Amygdala (tissue), 56 donors: ENCODE measurements around the gene ZNF491.
A peak's percentile ranks its signal among the peaks of the same experiment; 100 is the strongest.
"Not testable (repeated sequence)": the region's sequence is repeated elsewhere in the genome, so short reads cannot be mapped to it uniquely, and the experiment has no call there.

Source experiments
- DNase-seq, 56 donors: peaks; one replicate each; lab custom pipeline; 2025; lab: John Stamatoyannopoulos, UW

The ZNF491 gene

DNA sequence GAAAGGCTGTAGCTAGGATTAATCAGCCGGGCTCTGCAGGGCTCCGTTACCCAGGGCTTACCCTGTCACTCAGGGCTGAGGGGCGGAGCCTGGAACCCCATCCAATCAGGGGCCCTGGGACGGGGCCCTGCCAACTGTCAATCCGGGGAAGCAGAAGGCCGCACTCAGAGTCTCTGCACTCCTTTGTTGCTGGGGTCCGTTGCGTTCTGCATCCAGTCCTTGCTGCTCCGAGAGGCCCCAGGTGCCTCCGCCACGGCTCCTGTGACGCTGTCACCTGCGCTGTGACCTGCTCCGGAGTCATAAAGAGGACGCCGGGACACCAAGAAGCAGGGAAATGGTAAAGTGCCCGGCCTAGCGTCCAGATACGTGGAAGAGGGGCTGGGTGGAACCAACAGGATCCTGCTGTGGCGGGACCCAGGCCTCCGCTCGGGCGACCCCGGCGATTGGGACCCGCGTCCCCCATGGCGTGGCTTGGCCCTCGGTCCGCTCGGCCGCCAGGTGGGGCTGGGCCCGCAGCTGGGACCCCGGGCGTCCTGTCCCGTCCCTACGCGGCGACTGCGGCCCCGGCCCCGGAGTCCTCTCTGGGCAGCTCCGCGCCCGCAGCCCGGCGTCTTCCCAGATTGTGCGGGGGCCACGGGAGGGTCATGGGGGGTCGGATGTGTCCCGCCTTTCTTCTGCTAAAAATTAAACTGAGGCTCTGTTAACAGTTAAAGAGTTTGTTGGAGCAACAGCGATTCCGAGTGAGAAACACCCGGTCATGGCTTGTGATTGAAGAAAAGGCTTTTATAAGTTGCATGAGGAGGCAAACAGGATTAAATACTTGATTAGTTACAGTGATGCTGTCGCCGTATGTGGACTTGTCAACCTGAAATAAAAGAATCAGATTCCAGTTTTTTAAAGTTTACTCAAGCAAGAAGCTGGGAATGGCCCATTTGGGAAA lies at the start of gene ZNF491:
Gene ZNF491 (plus strand): TSS at position 133 of the 940 bp plus-strand sequence. CDS start 7,431 bp downstream, outside the sequence.
- peak; percentile 41 to 96 (median 87) for DNase-seq

DNA sequence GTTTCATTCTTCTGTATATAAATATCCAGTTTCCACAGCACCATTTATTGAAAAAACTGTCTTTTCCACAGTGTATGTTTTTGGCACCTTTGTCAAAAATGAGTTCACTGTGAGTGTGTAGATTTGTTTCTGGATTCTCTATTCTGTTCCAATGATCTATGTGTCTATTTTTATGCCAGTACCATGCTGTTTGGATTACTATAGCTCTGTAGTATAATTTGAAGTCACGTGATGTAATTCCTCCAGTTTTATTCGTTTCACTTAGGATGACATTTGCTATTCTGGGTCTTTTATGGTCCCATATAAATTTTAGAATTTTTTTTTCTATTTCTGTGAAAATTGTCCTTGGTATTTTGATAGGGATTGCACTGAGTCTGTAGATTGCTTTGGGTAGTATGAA lies 48.6 kb upstream of the ZNF491 start:
- DNase-seq: no peak

DNA sequence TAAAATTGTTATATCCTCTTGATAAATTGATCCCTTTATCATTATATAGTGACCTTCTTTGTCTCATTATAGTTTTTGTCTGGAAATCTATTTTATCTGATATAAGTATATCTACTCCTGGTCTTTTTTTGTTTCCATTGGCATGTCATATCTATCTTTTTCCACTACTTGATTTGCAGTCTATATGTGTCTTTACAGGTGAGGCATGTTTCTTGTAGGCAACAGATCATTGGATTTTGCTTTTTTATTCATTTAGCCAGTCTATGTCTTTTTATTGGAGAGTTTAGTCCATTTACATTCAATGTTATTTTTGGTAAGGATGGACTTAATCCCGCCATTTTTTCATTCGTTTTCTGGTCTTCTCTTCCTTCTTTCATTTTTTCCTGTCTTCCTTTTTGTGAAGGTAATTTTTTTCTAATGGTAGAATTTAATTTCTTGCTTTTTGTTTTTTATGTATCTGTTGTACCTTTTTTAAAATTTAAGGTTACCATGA lies 46.0 kb upstream of the ZNF491 start:
- no peak for DNase-seq

DNA sequence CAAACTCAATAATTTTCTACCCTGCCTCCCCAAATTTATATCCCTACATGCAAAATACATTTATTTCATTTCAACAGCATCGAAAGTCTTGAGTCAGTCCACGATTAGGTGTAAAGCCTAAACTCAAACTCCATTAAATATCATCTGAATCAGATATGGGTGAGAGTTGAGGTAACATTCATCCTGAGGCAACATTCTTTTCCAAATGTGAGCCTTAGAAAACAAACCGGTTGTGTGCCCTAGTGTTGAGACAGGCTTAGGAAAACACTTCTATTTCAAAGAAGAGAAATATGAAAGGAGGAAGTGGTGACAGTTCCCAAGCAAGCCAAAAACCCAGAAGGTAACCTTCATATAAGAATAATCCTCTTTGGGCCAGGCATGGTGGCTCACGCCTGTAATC lies 43.7 kb upstream of the ZNF491 start:
- no peak for DNase-seq

DNA sequence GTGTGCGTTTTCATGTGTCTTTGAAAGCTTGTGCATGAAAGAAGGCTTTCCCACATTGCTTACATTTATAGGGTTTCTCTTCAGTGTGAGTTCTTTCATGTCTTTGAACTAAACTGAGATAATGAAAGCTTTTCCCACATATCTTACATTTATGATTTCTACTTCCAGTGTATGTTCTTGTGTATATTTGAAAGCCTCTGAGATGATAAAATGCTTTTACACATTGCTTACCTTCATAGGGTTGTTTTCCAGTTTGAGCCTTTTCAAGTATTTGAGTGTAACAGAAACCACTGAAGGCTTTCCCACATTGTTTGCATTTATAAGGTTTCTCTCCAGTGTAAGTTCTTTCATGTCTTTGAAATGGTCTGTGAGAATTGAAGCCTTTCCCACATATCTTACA lies 41.4 kb upstream of the ZNF491 start:
- DNase-seq: no peak

DNA sequence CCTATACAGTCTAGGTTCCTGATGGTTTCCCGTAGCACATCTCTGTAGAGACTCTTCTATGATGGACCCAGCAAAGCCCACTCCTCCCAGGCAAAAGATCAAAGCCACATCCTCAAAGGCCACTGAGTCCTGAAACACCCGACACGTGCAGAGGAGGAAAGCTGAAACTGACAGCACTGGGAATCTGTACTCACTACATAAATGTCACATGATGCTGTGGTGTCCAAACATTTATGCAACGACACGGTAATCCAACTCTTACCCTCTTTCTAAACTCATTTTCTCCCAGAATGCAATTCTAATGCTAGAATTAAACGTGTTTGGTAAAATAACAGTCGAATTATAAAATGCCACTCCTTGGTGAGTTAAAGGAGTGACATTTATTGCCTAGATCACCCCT lies 38.5 kb upstream of the ZNF491 start:
- no peak for DNase-seq

DNA sequence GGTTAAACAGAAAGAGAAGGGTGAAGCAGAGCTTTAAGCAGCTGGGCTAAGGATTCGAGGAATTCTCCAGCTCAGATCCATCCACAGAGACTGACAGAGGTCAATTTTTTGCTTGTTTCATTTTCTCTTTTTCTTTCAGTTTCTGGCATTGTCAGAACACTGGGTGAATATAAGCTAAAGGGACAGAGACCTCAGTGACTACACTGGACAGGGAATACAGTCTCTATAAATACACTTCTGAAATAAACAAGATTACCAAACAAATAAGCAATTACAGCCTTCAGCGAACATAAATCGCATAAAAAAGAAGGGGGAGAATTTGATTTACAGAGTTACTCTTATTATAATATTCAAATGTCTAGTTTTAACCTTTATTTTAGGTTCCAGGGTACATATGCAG lies 35.2 kb upstream of the ZNF491 start:
- no peak for DNase-seq

DNA sequence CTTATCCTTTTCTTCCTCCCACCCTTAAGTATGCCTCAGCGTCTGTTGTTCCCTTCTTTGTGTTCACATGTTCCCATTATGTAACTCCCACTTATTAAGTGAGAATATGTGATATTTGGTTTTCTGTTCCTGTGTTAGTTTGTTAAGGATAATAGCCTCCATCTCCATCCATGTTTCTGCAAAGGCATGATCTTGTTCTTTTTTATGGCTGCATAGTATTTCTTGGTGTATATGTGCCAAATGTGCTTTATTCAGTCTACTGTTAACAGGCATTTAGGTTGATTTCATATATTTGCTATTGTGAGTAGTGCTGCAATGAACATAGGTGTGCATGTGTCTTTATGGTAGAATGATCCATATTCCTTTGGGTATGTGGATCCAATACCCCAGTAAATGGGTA lies 34.7 kb upstream of the ZNF491 start:
- DNase-seq: no peak

DNA sequence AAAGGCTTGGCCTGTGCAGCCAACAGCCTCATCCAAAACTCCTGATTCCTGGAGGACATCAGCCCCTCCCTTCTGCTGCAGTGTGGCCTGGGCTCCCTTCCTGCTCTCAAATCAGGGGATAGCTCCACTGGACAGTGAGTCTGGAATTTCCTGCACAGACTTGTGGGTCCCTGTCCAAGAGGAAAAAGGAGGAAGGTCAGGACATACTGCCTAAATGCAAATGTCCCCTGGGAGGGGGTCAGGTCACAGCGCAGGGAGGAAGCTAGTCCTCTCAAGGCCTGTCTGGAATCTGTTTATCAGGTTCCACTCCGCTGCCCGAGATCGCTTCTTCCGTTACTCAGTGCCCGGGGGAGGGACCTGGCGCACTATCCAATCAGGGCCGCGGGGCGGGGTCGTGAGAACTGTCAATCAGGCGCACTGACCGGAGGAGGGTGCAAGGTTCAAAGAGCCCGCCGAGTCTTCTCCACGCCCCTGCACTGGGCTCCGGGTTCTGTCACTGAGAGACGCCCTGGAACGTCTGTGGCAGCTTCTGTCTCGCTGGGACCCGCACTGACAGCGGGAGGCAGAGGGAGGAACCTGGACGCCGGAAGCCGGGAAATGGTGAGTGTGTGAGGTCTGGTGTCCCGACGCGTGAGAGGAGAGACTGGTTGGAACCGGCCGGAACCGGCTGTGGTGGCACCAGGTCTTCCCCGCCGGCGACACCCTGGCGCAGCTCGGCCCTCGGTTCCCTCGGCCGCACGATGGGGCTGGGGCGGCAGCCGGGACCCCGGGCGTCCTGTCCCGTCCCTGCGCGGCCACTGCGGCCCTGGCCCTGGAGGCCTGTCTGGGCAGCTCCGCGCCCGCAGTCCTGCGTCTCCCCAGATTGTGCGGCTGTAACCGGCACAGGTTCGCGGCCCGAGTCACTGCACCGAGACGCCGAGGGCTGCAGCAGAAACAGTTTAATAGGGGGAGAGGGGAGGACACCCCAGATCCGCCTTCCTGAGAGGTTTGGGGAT lies 31.4 kb upstream of the ZNF491 start, which contains the start of gene ZNF441:
Gene ZNF441 (plus strand): TSS at position 404 of the 995 bp plus-strand sequence. CDS start 194 bp downstream, at position 598.
- peak; percentile 79 to 99 (median 94) for DNase-seq

DNA sequence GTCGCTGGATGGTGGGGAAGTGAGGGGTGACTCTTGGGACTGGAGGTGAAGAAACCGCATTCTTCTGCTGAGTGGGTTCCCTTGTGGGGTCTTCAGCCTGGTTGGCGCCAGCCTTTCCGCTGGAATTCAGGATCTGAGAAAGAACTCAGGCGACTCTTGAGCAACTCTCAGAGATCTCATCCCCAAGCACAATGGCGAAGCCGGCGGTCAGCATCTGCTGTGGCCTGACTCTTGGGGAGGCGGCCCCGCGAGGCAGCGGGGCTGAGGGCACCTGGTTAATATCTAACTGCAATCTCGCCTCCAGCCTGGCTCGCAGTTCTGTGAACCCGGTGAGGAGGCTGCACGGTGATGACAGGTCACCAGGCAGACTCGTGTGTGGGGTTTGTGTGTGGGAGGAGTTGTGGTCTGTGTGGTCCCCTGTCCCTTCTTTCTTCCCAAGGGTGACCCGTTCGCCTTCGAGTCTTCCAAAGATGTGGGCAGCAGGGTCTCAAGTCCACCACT lies 30.6 kb upstream of the ZNF491 start:
- peak in 18 of 56 donors; percentile 5 to 30 (median 12) for DNase-seq

DNA sequence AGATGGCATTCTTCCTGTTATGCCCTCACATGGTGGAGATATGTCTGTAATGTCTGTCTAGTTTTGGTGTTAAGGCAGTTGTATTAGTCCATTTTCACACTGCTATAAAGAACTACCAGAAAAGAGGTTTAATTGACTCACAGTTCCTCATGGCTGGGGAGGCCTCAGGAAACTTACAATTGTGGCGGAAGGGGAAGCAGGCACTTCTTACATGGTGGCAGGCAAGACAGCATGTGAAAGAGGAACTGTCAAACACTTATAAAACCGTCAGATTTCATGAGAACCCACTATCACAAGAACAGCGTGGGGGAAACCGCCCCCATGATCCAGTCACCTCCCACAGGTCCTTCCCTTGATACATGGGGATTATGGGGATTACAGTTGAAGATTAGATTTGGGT lies 28.3 kb upstream of the ZNF491 start:
- DNase-seq: no peak

DNA sequence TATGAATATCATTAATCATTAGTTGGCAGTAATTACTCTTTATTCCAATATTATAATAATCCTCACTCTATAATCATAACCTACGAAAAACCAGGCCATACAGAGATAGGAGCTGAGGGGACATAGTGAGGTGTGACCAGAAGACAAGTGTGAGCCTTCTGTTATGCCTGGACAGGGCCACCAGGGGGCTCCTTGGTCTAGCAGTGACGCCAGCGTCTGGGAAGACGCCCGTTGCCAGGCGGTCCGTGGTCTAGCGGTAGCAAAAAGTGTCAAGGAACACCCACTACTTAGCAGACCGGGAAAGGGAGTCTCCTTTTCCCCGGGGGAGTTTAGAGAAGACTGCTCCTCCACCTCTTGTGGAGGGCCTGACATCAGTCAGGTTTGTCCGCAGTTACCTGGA lies 26.8 kb upstream of the ZNF491 start:
- DNase-seq: peak in 1 of 56 donors; percentile 0

DNA sequence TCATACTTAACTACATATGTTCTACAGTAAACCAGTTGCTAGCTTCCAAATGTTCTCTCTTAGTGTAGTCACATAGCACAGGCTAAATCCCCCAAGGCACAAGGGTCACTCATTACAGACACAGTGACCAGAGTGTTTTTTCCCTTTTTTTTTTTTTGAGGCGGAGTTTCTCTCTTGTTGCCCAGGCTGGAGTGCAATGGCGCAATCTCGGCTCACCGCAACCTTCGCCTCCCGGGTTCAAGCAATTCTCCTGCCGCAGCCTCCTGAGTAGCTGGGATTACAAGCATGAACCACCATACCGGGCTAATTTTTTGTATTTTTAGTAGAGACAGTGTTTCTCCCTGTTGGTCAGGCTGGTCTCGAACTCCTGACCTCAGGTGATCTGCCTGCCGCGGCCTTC lies 21.7 kb upstream of the ZNF491 start:
- DNase-seq: not testable (repeated sequence)

DNA sequence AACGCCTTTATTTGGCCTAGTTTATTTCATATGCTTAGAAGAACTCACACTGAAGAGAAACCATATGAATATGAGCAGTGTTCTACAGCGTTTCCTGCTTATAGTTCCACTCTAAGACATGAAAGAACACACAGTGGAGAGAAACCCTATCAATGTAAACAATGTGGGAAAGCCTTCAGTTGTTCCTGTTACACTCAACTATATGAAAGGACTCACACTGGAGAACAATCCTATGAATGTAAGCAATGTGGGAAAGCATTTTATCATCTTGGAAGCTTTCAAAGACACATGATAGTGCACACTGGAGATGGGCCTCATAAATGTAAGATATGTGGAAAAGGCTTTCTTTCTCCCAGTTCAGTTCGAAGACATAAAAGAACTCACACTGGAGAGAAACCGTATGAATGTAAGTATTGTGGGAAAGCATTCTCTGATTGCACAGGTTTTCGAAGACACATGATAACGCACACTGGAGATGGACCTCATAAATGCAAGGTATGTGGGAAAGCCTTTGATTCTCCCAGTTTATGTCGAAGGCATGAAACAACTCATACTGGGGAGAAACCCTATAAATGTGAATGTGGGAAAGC lies 17.8 kb upstream of the ZNF491 start:
- no peak for DNase-seq

DNA sequence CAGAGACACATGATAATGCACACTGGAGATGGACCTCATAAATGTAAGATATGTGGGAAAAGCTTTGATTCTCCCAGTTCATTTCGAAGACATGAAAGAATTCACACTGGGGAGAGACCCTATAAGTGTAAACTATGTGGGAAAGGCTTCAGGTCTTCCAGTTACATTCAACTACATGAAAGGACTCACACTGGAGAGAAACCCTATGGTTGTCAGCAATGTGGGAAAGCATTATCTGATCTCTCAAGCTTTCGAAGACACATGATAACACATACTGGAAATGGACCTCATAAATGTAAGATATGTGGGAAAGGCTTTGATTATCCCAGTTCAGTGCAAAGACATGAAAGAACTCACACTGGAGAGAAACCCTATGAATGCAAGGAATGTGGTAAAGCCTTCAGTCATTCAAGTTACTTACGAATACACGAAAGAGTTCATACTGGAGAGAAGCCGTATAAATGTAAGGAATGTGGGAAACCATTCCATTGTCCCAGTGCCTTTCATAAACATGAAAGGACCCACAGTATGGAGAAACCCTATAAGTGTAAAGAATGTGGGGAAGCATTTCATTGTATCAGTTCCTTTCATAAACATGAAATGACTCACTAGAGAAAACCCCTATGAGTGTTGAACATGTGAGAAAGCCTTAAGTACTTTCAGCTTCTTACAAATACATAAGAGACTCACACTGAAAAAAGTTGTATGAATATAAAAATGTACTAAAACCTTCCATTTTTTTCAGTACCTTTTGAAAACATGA lies 16.8 kb upstream of the ZNF491 start:
- no peak for DNase-seq

DNA sequence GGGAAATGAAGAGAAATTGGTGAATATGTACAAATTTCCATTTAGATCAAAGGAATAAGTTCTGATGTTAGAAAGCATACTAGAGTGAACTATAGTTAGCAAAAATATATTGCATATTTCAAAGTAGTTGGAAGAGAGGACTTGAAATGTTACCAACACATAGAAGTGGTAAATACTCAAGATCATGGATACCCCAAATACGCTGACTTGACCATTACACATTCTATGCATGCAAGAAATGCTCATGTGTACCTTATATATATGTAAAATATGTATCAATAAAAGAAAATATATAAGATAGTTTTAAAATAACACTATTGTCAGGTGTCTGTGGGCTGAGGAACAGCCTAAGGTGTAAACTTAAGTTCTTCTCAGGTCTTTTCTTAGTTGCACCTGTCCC lies 14.6 kb upstream of the ZNF491 start:
- DNase-seq: no peak

DNA sequence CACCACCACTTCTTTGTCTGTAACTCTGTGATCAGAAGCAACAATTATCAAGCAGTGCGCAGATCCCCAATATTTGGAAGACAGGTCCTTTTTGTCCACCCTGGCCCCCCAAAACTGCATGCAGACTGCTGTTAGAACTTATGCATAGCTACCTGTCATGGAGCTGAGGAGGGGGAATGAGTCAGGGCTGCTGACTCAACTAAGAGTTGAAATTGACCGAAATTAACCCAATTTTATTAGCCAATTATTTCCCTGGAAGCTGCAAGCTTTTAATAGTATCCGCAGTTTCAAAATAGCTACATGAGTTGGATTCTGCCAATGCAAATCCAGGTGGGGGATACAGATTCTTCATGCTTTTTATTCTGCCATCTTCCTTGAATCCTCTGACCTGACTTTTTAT lies 14.0 kb upstream of the ZNF491 start:
- DNase-seq: no peak

DNA sequence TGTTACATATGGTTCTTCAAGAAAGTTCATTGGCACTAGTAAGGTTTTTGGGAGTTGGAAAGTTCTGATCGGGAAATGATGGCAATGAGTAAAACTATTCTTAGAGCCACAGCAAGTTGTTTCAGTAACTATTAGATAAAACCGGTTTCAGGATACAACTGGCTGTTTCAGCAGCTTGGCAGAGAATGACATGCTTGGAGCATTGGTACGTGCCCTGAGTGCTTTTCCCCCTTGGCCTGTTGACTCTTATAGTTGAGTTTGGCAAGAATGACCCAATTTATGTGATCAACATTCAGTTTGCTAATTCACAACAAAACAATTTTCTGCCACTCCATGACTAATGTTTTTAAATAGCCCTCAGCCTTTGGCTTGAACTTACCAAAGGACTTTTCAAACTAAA lies 10.8 kb upstream of the ZNF491 start:
- DNase-seq: no peak

DNA sequence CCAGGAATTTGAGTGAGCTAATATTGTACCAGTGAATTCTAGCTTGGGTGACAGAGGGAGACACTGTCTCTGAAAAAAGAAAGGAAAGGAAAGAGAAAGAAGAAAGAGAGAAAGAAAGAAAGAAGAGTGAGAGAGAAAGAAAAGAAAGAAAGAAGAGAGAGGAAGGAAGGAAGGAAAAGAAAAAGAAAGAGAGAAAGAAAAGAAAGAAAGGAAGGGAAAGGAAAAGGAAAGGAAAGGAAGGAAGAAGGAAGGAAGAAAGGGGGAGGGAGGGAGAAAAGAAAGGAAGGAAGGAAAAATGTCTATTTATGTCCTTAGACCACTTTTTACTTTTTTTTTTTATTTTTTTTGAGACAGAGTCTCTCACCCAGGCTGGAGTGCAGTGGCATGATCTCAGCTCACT lies 5.4 kb upstream of the ZNF491 start:
- DNase-seq: no peak
